NCI-H748 treated with DMSO at 0.1 percent for 48 hours (cell line): ENCODE results near the gene SLC17A5.
"Not testable (repeated sequence)": the region's sequence is repeated elsewhere in the genome, so short reads cannot be mapped to it uniquely, and the experiment has no call there.

Experiments
- DNase-seq: peaks from one replicate; lab custom pipeline; 2025; lab: John Stamatoyannopoulos, UW

The SLC17A5 gene

GRCh38 chr6:73614802-73615201 lies 39.0 kb downstream of the SLC17A5 start:
- no peak for DNase-seq

- no peak for DNase-seq
Observed at GRCh38 chr6:73613806-73614536, 39.8 kb downstream of the SLC17A5 start.

- no peak for DNase-seq
Observed at GRCh38 chr6:73612611-73613010, 41.2 kb downstream of the SLC17A5 start.

DNA sequence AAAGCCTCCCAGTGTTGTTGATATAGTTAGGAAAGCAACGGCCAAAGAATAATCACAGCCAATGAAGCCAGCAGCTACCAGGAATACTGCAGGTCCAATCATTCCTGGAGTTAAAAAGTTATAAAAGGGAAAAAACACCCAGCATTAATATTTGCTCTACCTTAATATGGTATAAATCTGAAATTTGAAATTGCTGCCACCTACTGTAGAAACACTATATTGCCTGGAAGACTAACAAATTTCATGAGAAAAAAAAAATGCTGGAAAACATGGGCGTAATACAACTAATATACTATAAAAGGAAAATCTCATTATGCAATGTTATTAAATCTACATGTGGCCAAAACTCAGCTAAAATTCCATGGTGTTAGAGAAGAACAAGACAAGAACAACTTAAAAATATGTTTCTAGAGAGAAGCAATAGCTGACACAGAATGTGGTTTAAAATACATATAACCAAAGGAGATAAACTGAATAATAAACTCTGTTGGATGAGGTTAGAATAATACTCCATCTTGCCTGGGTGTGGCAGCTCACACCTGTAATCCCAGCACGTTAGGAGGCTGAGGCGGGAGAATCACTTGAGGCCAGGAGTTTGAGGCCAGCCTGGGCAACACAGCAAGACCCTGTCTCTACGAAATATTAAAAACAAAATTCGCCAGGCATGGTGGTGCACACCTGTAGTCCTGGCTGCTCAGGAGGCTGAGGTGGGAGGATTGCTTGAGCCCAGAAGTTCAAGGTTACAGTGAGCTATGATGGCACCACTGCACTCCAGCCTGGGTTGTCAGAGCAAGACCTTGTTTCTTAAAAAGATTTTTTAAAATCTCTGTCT lies 43.1 kb downstream of the SLC17A5 start:
- no peak for DNase-seq

DNA sequence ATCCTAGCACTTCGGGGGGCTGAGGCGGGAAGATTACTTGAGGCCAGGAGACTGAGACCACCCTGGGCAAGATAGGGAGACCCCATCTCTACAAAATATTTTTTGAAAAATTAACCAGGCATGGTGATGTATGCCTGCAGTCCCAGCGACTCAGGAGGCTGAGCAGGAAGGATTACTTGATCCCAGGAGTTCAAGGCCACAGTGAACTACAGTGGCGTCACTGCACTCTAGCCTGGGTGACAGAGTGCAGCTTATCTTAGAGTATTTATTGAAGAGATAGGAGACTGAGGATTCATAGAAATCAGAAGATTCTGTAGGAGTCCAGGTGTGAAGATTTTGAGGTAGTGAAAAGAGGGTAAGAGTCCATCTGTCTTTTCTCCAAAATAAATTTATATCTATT lies 45.0 kb downstream of the SLC17A5 start:
- no peak for DNase-seq

- no peak for DNase-seq
Observed at GRCh38 chr6:73606428-73606827, 47.4 kb downstream of the SLC17A5 start.

GRCh38 chr6:73604461-73604860 lies 49.3 kb downstream of the SLC17A5 start:
- DNase-seq: no peak

DNA sequence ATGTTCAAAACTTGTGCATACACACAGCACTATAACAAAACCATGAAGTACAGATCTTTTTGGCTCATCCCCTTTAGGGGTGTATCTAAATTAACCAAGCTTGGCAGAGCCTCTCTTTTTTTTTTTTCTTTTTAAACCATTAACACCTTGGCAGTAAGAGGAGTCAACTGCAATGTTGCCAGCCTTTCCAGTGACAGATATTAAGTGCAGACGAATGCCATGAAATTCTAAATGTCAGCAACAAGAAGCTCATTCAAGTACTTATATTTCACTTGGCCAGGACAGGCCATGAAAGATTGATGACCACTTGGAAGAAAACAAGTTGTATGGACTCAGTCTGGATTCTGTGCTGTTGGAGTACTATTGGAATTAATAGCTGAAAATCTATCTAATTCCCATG lies 49.8 kb downstream of the SLC17A5 start:
- DNase-seq: no peak

GRCh38 chr6:73586416-73586974 lies 67.3 kb downstream of the SLC17A5 start:
- no peak for DNase-seq

DNA sequence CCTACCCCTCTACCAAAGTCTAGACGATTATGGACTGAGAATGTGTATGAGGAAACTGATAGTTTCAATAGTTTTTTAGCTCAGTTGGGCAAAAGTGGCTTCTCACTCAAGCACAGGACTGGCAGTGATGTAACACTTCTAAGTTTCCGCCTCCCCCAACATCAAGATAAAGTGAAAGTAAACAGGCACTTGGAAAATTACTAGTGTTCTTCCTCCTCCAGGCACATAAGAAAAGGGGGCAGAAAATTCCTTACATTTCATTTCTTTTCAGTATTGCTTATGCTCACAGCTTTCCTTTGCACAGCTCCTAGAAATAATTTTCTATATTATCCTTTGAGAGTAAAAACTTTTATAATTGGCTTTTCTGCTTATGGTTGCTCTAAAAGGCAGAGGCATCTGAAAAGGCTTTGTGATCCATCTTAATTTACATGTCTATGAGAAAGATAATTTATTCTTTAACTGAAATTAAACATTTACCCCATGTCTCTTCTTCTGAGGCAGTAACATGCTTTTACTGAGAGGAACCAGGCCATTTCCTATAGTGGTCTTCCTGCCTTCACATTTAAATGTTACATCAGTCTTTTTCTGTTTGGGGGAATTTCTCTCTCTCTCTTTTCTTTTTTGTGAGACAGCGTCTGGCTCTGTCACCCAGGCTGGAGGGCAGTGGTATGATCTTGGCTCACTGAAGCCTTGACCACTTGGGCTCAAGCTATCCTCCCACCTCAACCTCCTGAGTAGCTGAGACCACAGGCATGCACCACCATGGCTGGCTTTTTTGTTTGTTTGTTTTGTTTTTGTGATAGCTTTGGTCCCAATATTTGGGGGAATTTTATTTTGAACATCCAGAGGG lies 68.0 kb downstream of the SLC17A5 start:
- no peak for DNase-seq

- no peak for DNase-seq
Observed at GRCh38 chr6:73581293-73581692, 72.5 kb downstream of the SLC17A5 start.

- no peak for DNase-seq
Observed at GRCh38 chr6:73580247-73581149, 73.3 kb downstream of the SLC17A5 start.

GRCh38 chr6:73579851-73580246 lies 73.9 kb downstream of the SLC17A5 start:
- DNase-seq: no peak

- no peak for DNase-seq
Observed at GRCh38 chr6:73579389-73579788, 74.4 kb downstream of the SLC17A5 start.

GRCh38 chr6:73577676-73578075 lies 76.1 kb downstream of the SLC17A5 start:
- DNase-seq: no peak

DNA sequence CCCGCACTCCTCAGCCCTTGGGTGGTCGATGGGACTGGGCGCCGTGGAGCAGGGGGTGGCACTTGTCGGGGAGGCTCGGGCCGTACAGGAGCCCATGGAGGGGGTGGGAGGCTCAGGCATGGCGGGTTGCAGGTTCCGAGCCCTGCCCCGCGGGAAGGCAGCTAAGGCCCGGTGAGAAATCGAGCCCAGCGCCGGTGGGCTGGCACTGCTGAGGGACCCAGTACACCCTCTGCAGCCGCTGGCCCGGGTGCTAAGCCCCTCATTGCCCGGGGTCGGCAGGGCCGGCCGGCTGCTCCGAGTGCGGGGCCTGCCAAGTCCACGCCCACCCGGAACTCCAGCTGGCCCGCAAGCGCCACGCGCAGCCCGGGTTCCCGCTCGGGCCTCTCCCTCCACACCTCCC lies 81.3 kb downstream of the SLC17A5 start:
- not testable (repeated sequence) for DNase-seq

DNA sequence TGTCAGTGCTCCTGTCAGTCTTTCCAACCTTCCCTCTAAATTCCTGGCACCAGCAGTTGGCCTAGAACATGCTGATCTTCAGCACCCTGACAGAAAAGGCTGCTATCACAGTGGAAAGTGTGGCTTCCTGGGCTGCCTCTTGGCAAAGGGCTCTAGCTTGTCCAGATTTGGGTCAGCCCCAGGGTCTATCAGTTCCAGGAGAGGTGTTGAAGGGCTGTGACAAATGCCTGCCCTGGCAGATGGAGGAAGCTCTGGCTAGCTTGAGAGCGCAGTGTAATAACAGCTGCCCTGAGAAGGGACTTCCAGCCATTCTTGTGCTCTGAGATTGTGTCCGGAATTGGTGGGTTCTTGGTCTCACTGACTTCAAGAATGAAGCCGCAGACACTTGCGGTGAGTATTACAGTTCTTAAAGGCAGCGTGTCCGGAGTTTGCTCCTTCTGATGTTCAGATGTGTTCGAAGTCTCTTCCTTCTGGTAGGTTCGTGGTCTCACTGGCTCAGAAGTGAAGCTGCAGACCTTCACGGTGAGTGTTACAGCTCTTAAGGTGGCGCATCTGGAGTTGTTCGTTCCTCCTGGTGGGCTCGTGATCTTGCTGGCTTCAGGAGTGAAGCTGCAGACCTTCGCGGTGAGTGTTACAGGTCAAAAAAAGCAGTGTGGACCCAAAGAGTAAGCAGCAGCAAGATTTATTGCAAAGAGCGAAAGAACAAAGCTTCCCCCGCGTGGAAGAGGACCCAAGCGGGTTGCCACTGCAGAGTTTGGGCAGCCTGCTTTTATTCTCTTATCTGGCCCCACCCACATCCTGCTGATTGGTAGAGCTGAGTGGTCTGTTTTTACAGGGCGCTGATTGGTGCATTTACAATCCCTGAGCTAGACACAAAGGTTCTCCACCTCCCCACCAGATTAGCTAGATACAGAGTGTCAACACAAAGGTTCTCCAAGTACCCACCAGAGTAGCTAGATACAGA lies 82.3 kb downstream of the SLC17A5 start:
- DNase-seq: not testable (repeated sequence)

DNA sequence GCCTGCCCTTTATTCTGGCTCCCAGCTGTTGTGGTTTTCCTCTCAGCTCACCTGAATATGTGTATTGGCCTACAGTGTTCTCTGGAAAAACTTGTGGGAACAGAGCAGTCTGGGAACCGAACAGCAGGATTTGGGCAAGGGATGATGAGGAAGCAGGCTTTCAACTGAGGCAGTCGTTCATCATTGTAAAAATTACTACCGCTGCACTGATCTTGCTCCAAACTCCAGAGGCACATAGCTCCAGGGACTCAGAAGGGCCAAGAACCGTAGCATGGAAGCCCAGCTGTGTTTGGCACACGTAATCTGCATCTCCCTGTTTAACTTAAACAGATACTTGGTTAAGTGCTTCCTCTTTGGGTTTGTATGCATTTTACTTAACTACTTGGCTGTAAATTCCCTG lies 84.7 kb downstream of the SLC17A5 start:
- no peak for DNase-seq

DNA sequence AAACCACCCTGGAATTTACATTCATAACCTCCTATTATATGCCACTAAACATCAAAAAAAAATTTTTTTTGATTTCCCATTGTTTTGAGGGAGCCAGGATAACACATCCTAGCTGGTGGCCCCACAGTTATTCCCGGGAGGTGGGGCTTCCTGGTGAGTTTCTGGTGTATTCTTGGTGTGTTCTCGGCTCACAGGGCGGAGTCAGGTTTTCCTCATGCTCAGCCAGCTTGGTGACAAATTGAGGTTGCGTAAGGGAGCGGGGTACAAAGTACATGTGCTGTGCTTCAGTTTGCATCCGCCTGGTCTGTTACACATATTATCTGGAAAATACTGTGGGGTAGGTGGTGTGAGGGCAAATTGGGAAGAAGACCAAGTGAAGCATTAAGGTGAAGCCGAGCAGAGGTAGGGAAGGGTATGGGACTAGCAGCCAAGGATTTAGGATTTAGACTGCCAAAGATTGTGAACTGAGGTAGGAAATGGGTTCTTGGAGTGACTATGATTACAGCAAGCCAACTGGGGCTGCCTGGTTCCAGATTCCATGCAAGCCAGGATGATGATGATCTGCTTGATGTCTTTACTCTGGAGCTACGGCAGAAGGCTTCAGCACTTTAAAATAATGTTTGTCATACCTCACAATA lies 86.7 kb downstream of the SLC17A5 start:
- no peak for DNase-seq
